HK-2 (cell line): ENCODE measurements around the gene NID1.
A peak's percentile ranks its signal among the peaks of the same experiment; 100 is the strongest.
"Not testable (repeated sequence)": the region's sequence is repeated elsewhere in the genome, so short reads cannot be mapped to it uniquely, and the experiment has no call there.

ENCODE experiments used
- DNase-seq: peaks from one replicate; pipeline ENCODE4 v3.0.0-alpha.2; 2018; ENCODE audit not compliant: unreplicated experiment

Gene NID1

DNA sequence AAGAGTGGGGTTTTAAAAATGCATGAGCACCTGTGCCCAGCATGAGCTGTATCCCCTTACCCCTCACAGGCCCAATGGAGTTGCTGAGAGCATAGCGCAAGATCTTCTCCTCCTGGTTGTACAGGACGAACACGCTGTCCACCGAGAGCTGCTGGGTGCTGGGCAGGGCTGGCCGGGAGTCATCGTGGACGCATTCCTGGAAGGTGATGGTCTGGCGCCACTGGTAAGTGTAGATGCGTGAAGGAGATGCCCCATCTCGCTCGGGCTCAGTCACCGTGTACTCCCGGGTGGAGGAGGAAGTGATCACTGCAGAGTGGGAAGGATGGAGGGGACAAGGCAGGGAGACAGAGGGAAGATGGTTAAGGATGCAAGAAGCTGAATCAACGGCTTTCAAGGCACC is 39.1 kb downstream of the NID1 start:
- no peak for DNase-seq

DNA sequence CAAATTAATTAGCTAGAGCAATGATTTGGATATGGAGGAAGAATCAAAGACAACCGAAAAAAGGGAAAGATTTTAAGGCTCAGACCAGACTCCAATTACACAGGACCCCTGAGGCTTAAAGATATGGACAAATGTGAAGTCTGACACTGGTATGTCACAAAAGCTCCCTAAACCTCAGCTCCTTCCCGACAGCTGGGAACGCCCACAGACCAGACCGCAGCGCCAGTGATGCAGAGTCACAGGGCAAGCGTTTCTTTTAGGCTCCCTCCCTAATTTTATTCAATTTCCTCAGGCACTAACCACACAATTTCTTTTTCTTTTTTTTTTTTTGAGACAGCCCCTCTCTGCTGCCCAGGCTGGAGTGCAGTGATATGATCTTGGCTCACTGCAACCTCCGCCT is 40.2 kb downstream of the NID1 start:
- no peak for DNase-seq

- DNase-seq = no peak
These were observed 40.8 kb downstream of the NID1 start for GRCh38 chr1:236023926-236024565.

DNA sequence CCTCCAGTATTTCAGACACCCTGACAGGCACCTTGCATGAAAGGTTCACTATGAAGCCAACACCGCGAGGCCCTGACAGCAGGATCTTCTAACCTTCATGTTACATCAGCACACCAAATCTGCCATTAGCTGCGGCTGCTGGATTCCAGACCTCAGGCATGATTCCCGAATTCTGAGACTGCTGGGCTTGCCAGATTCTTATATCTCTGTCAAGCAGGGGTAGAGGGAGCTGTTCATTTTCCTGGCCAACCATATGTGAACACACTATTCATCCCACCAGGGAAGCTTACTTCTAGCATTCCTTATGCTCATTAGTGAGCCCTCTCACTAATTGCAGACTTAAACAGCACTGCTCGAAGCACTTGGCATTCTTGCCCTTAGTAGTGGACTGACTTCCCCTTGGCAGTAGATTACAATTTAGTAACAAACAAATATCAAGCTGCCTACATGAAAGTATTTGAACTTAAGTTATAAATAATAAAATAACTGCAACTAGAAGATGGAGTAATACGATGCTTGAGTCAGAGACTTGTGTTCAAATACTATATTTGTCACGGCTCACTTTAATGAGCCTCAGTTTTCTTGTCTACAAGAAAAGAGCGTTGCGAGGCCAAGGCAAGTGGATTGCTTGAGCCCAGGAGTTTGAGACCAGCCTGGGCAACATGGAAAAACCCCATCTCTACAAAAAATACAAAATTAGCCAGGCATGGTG is 43.3 kb downstream of the NID1 start:
- DNase-seq = no peak

- no peak for DNase-seq
These were observed 44.3 kb downstream of the NID1 start for GRCh38 chr1:236020359-236021219.

DNA sequence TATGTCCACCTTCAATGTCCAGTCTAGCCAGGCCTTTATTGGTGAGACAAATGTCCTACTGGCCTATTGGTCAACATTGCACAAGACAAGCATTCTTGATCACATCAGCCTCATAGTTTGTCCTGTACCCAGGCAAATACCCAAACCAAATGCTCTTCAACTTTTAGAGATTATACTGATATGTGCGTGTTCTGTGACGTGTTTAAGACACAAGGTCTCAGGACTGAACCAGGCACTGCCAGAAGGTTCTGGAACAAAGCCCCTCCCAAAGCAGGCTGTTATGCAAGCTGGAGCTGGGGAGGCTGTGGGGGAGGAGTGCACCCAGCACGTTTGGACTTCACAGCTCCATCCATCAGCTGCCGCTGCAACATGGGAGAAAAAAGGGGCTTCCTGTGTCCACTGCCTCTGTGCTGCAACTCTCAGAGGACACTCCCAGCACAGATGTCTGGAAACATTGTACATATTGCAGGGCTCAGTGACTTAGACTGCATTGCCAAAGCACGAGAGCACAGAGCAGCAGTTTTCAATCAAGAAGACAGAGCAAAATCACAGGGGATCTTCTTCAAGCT is 45.9 kb downstream of the NID1 start:
- DNase-seq = no peak

DNA sequence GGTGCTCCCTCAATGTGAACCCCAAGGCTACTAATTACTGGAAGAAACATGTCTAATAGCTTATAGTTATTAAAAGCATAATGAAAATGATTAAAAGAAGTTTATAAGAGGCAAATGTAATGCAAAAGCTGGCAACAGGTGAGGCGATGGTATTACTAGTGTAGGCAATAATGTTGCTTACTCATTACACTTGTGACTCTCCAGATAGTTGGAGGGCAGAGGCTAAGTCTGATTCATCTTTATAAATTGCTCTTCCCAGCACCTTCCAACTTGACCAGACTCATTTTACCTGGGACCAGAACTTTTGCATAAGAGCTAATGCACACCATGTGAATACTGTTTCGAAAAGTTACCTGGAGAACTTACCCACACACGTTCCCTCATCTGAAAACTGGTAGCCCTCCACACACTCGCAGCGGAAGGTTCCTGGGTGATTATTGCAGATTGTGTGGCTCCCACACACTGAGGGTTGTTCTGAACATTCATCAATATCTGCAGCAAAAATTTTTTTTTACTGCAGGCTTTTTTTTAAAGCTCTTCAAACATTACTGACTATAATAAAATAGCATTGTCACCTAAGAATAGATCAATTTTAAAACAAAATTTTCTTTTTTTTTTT is 48.0 kb downstream of the NID1 start:
- DNase-seq = no peak

GRCh38 chr1:236016083-236016482 is 48.8 kb downstream of the NID1 start:
- DNase-seq = no peak

GRCh38 chr1:236015539-236015938 is 49.4 kb downstream of the NID1 start:
- DNase-seq = no peak

GRCh38 chr1:236013330-236013729 is 51.6 kb downstream of the NID1 start:
- DNase-seq = no peak

GRCh38 chr1:236011641-236012040 is 53.2 kb downstream of the NID1 start:
- no peak for DNase-seq

GRCh38 chr1:236010443-236010842 is 54.4 kb downstream of the NID1 start:
- DNase-seq = no peak

DNA sequence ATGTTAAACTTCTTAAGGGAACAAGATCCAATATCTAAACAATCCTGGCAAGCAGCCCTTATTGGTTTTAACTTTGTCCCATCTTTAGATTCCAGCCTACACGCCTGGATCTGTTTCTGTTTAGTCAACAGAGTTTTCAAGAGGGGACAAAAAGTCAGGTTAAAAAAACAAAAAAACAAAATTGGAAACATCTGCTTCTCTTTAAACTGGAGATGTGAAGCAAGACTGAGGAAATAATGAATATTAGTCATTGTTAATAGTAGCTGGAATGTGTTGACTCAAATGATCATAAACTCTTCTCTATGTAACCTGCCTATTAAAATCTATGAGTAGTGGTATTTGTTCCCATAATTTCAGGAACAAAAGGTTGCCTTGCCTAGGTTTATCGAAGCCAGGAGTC is 55.0 kb downstream of the NID1 start:
- DNase-seq = no peak

GRCh38 chr1:236009191-236009590 is 55.7 kb downstream of the NID1 start:
- no peak for DNase-seq

DNA sequence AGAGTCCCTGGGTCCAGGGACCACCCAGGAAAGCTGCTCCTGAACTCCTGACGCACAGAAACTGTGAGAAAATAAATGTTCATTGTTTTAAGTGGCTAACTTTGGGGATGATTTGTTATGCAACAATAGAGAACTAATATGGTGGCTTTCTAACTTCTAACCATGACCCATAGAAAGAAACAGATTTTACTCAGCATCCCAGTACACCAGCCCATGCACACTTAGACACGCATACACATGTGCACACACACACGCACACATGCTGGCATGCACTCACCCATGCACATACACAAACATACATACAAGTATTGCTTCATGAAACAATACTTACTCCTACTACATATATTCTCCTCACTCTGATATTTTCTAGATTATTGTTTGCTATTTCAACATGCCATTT is 57.1 kb downstream of the NID1 start:
- no peak for DNase-seq

- DNase-seq = not testable (repeated sequence)
These were observed 61.8 kb downstream of the NID1 start for GRCh38 chr1:236003058-236003457.

DNA sequence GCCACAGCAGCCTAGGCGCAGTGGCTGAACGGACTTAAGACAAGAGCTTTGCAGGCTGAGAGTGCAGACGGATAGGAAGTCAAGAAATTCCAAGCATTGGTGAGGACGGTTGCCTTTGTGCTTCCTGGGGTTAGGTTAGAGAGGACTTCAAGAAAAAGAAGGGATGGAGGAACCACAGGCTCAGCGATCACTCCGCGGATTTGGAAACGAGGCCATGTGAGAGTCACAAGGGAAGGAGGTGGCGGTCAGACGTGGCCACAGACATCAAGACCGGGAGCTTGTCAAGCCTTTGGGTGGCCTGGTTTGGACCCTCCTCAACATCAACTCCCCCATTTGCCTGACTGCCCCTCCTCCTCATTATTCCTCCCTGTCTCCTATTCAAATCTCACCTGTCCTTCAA is 62.3 kb downstream of the NID1 start:
- DNase-seq = no peak

DNA sequence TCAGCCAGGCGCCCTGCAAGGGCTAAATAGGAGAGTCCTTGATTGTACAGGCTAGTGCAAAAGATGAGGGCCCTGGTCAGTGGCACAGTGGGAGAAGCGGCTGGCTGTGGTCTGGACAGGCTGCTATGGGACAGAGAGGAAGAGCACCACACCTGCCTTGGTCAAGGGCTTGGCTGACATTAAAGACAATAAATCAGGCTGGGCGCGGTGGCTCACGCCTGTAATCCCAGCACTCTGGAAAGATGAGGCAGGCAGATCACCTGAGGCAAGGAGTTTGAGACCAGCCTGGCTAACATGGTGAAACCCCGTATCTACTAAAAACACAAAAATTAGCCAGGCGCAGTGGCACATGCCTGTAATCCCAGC is 62.9 kb downstream of the NID1 start:
- no peak for DNase-seq

DNA sequence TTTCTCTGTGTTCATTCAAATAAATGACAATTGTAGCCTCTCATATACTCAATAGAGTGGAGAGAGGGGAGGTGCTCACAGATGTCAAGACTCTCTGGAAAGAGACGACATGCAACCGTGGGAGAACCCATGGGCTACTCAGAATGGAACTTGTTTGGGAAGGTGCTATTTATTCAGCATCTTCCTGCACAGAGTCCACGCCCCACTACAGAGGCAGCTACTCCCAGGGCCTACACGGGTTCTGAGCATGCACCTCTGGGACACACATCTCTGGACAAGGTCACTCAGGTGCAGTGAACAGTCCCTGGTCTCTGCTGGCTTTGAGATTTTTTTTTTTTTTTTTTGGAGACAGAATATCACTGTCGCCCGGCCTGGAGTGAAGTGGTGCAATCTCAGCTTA is 64.1 kb downstream of the NID1 start:
- no peak for DNase-seq

DNA sequence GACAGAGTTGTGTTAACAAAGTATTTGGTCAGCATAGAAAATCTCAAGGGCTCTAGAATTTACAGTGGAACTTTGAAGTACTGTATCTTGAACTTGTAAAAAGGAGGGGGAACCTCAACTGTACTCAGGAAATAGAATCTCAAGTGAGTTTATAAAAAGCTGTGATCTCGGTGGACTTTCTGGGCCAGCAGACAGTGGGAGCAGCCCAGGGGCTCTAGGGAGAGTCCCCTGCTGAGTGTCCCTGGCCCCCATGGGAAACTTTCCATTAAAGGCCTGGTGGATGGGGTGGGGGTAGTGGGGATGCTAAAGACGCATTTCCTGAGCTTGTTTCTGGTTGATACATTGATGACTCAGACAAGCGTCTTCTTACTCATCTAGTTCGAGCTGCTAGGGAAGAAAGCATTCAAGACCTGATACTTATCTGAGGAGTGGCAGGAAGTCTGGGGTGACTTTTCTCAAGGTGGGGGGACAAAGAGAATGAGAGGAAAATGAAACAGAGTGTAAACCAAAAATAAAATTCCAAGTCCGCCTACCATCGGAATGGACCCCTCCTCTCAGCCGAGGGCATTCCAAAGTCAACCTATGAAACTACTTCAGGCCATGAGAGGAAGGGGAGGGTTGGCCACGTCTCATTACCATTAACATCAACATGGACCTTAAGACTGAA is 65.5 kb downstream of the NID1 start:
- DNase-seq = peak; percentile 40

GRCh38 chr1:235998812-235999211 is 66.1 kb downstream of the NID1 start:
- DNase-seq = no peak

DNA sequence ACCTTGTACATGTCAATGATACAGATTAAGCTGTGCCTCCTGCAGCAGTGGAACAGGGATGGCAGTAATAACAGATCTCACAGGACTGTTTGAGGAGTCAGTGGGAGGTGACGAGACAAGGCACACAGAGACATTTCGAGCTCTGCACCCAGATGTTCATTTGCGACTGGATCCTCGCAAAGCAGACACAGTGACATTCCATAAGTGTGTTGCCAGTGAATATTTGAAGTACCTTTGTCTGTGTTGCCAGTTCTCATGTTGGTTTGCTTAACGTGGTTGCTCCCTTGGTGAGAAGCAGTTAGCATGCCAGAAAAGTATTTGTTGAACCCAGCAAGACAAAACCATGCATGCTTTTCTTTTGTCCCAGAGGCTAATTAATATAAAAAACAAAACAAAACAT is 67.0 kb downstream of the NID1 start:
- no peak for DNase-seq
